ENCODE data around the gene ARMH1. TPM values are rescaled to one million over a fixed set of nuclear protein-coding genes. Genes with fewer than 3 reads are reported as not detected.

Gene ARMH1
- polyA plus RNA-seq, 1 of the 3 experiments (the other 2 are of a cell fraction): 6.6 TPM

GRCh38 chr1:44713321-44713781 lies 38.8 kb downstream of the ARMH1 start:
- Histone ChIP-seq H3F3A (replicated peaks; ENCODE audit: insufficient read depth) (peaks cover 4% of the 10 kb centered on the region), H3K9me2 (no peaks in the 10 kb centered on the region), H3K27ac (ENCODE audit: low read depth in 2 of 2, low read length in 1 of 2) (no peak overlapping the region), H3K36me3 (replicated peaks in 1 of 2; ENCODE audit: control insufficient read depth in 1 of 2, insufficient read depth in 2 of 2, low read length in 1 of 2) (no peaks in the 10 kb centered on the region), H3K27me3 (ENCODE audit: insufficient read depth) (no peaks in the 10 kb centered on the region), H4K20me1 (ENCODE audit: insufficient read depth) (no peaks in the 10 kb centered on the region), H3K4me1 (ENCODE audit: control insufficient read depth in 1 of 2, insufficient read depth in 2 of 2, low read depth in 1 of 2, low read length in 1 of 2) (no peaks in the 10 kb centered on the region), H2AFZ (ENCODE audit: low read depth) (no peak overlapping the region), H3K4me3 (ENCODE audit: low read depth in 2 of 2, low read length in 1 of 2) (no peak overlapping the region), H3K9ac (no peak overlapping the region), H3K4me2 (no peak overlapping the region), H3K79me2 (ENCODE audit: insufficient read depth) (no peaks in the 10 kb centered on the region), H3K9me3 (no peaks in the 10 kb centered on the region)
- 36% methylated on average over 3 of the region's 6 CpGs for WGBS (ENCODE audit: low lambda C conversion rate)
- TF ChIP-seq ELF1 (IDR thresholded peaks at IDR 0.05): no peak
- no peak for TF ChIP-seq CTCF (IDR thresholded peaks at IDR 0.05)
- TF ChIP-seq USF2 (IDR thresholded peaks at IDR 0.05; ENCODE audit: borderline replicate concordance, low read depth, low read length): no peak
- no peak for TF ChIP-seq TEAD4 (IDR thresholded peaks at IDR 0.05; ENCODE audit: borderline replicate concordance, insufficient read depth)
- TF ChIP-seq PBX3 (IDR thresholded peaks at IDR 0.05): no peak
- no peak for TF ChIP-seq RCOR1 (IDR thresholded peaks at IDR 0.05; ENCODE audit: low read length)
- no peak for TF ChIP-seq IRF3 (IDR thresholded peaks at IDR 0.05; ENCODE audit: low read depth, low read length)
- TF ChIP-seq YY1 (IDR thresholded peaks at IDR 0.05; ENCODE audit: low read depth): no peak
- no peak for TF ChIP-seq TCF12 (IDR thresholded peaks at IDR 0.05)
- ChIA-PET POLR2A (no interaction called here), CTCF (interaction anchor here (0.5 to 7.8 kb wide), 7 partner anchors 9 to 267 kb away, joined by 3 to 52 read pairs (median 3); partner anchors contain the start of gene RNU5D-1)
- DNase-seq: no peak

GRCh38 chr1:44714532-44714931 lies 40.0 kb downstream of the ARMH1 start:
- Histone ChIP-seq H3K27me3 (ENCODE audit: insufficient read depth) (no peaks in the 10 kb centered on the region), H3K9ac (no peak overlapping the region), H3K79me2 (ENCODE audit: insufficient read depth) (no peaks in the 10 kb centered on the region), H2AFZ (ENCODE audit: low read depth) (peak overlapping the region; percentile 66; the same call in 1 of the 2 replicates), H3K9me3 (no peaks in the 10 kb centered on the region), H4K20me1 (ENCODE audit: insufficient read depth) (no peaks in the 10 kb centered on the region), H3K27ac (ENCODE audit: low read depth in 2 of 2, low read length in 1 of 2) (no peak overlapping the region), H3K4me2 (no peak overlapping the region), H3K4me1 (ENCODE audit: control insufficient read depth in 1 of 2, insufficient read depth in 2 of 2, low read depth in 1 of 2, low read length in 1 of 2) (no peaks in the 10 kb centered on the region), H3K4me3 (ENCODE audit: low read depth in 2 of 2, low read length in 1 of 2) (no peak overlapping the region), H3K36me3 (replicated peaks in 1 of 2; ENCODE audit: control insufficient read depth in 1 of 2, insufficient read depth in 2 of 2, low read length in 1 of 2) (no peaks in the 10 kb centered on the region), H3K9me2 (no peaks in the 10 kb centered on the region), H3F3A (replicated peaks; ENCODE audit: insufficient read depth) (peaks cover 4% of the 10 kb centered on the region)
- CTCF ChIA-PET: interaction anchor here (0.5 to 7.8 kb wide), 11 partner anchors 8 to 76 kb away, joined by 3 to 52 read pairs (median 3); partner anchors contain the start of genes RNU5D-1 and TMEM53
- TF ChIP-seq ZBTB33 (IDR thresholded peaks at IDR 0.05; ENCODE audit: borderline replicate concordance, low read depth) (no peak), ELF1 (IDR thresholded peaks at IDR 0.05) (no peak), NFIC (IDR thresholded peaks at IDR 0.05; ENCODE audit: borderline replicate concordance) (no peak), FOSL2 (IDR thresholded peaks at IDR 0.05; ENCODE audit: borderline replicate concordance, low read depth) (no peak), PBX3 (IDR thresholded peaks at IDR 0.05) (no peak)
- no peak for DNase-seq
- WGBS (ENCODE audit: low lambda C conversion rate): 91% methylated on average over 7 of the region's 7 CpGs
- POLR2A ChIA-PET: no interaction called here
